Esophagus squamous epithelium (tissue), 5 donors: Measurements from ENCODE around the gene PYGL. TPM values are rescaled to one million over a fixed set of nuclear protein-coding genes. Genes with fewer than 3 reads are reported as not detected.

Source experiments
- DNase-seq: peaks from one replicate; lab custom pipeline; 2025; lab: John Stamatoyannopoulos, UW
- H3K27ac ChIP-seq, 4 donors: fragments of 200-600 bp; sonication (generic); one replicate each; pipeline ENCODE4 v1.5.1; 2016 to 2019; ENCODE audit warnings: mild to moderate bottlenecking in 1 of 4
- H3K27me3 ChIP-seq, 4 donors: fragments of 200-600 bp; sonication (generic); 1 replicate in 3 of 4; 2 replicates in 1 of 4; pipeline versions ENCODE4 v1.5.1 to v1.6.0; 2017 to 2021; ENCODE audit warnings: antibody characterized with exemption in 1 of 4
- H3K36me3 ChIP-seq, 3 donors: fragments of 200-600 bp; sonication (generic); one replicate each; pipeline ENCODE4 v1.5.1; 2016 to 2019
- H3K4me1 ChIP-seq, 3 donors: fragments of 200-600 bp; sonication (generic); one replicate each; pipeline ENCODE4 v1.5.1; 2017 to 2019
- H3K4me3 ChIP-seq, 4 donors: fragments of 200-600 bp; sonication (generic); 1 replicate in 3 of 4; 2 replicates in 1 of 4; pipeline ENCODE4 v1.5.1; 2016 to 2019; ENCODE audit warnings: mild to moderate bottlenecking in 2 of 4, moderate library complexity in 1 of 4
- H3K9me3 ChIP-seq, 3 donors: fragments of 200-600 bp; sonication (generic); one replicate each; pipeline ENCODE4 v1.5.1; 2016 to 2019
- CTCF ChIP-seq, 6 experiments: fragments of 450-650 bp in 4 of 6; fragments of 200-600 bp in 2 of 6; sonication (generic) in 2 of 6; IDR thresholded peaks; one replicate each; pipeline ENCODE4 v1.5.1; 2016 to 2019; ENCODE audit warnings: antibody characterized with exemption in 6 of 6, mild to moderate bottlenecking in 4 of 6, moderate library complexity in 4 of 6
- POLR2A ChIP-seq, 4 donors: fragments of 450-650 bp; IDR thresholded peaks; one replicate each; pipeline ENCODE4 v1.6.1; 2017; ENCODE audit warnings: antibody characterized with exemption in 4 of 4, mild to moderate bottlenecking in 4 of 4, moderate library complexity in 3 of 4
- WGBS, 2 donors: methylation state at CpG; one replicate each; pipeline ENCODE4 v1.1.5; 2018; 5-methylcytosine and 5-hydroxymethylcytosine counted together
- intact Hi-C: fragments of 100-400 bp; cut with DNase I; formaldehyde crosslinking; loops from one replicate; pipeline ENCODE4 v1.15.0; 2022
- total RNA-seq, 4 donors: library from RNA; depleted of rRNA; stranded (reverse); fragments of >200 nt; gene quantifications; one replicate each; pipeline ENCODE4 v1.1.0, GENCODE V29; 2016
- donor health status: DM: yes; HTN: yes; CAD: no.

PYGL gene
- total RNA-seq, 4 donors from 2014 or later: 69.7 to 158 (median 91.0) TPM

- Histone ChIP-seq H3K9me3 (no peaks in the 10 kb centered on the region), H3K36me3 (peaks cover 0 to 55% (median 0%) of the 10 kb centered on the region in 3 donors), H3K4me1 (peaks cover 0 to 38% (median 12%) of the 10 kb centered on the region in 3 donors), H3K27ac (peak overlapping the region in 2 of 4 donors; percentile 7 to 38), H3K27me3 (no peaks in the 10 kb centered on the region), H3K4me3 (no peak overlapping the region)
- DNase-seq: no peak
- intact Hi-C loops: no loop called here
- 56 to 59% methylated on average over 4 of the region's 4 CpGs for WGBS, 2 donors
- TF ChIP-seq CTCF (IDR thresholded peaks at IDR 0.05): no peak
These were observed 6.5 kb downstream of the PYGL start for GRCh38 chr14:50937800-50938199.

GRCh38 chr14:50937325-50937724 lies 7.0 kb downstream of the PYGL start:
- WGBS, 2 donors: 13 to 38% methylated on average over 2 of the region's 2 CpGs
- Histone ChIP-seq H3K4me1 (peaks cover 0 to 37% (median 10%) of the 10 kb centered on the region in 3 donors), H3K27ac (peak overlapping the region in 2 of 4 donors; percentile 19 to 38), H3K9me3 (no peaks in the 10 kb centered on the region), H3K36me3 (peaks cover 0 to 60% (median 0%) of the 10 kb centered on the region in 3 donors), H3K27me3 (no peaks in the 10 kb centered on the region), H3K4me3 (no peak overlapping the region)
- no peak for DNase-seq
- no peak for TF ChIP-seq POLR2A (IDR thresholded peaks at IDR 0.05)
- TF ChIP-seq CTCF (IDR thresholded peaks at IDR 0.05): no peak
- intact Hi-C loops: no loop called here

GRCh38 chr14:50936882-50937281 lies 7.4 kb downstream of the PYGL start:
- Histone ChIP-seq H3K9me3 (no peaks in the 10 kb centered on the region), H3K4me1 (peaks cover 0 to 37% (median 10%) of the 10 kb centered on the region in 3 donors), H3K36me3 (peaks cover 0 to 63% (median 0%) of the 10 kb centered on the region in 3 donors), H3K27ac (peak overlapping the region in 2 of 4 donors; percentile 19 to 38), H3K27me3 (no peaks in the 10 kb centered on the region), H3K4me3 (no peak overlapping the region)
- intact Hi-C loops: no loop called here
- DNase-seq: no peak
- TF ChIP-seq CTCF (IDR thresholded peaks at IDR 0.05) (no peak), POLR2A (IDR thresholded peaks at IDR 0.05) (no peak)
- 52 to 53% methylated on average over 2 of the region's 2 CpGs for WGBS, 2 donors

GRCh38 chr14:50936016-50936340 lies 8.3 kb downstream of the PYGL start:
- WGBS, 2 donors: 55 to 68% methylated on average over 2 of the region's 2 CpGs

More at GRCh38 chr14:50936016-50936340, 8.3 kb downstream of the PYGL start:
- TF ChIP-seq POLR2A (IDR thresholded peaks at IDR 0.05): no peak
- TF ChIP-seq CTCF (IDR thresholded peaks at IDR 0.05): no peak
- Histone ChIP-seq H3K4me1 (peaks cover 0 to 28% (median 10%) of the 10 kb centered on the region in 3 donors), H3K4me3 (no peak overlapping the region), H3K27ac (no peak overlapping the region), H3K9me3 (no peaks in the 10 kb centered on the region), H3K36me3 (peaks cover 0 to 63% (median 0%) of the 10 kb centered on the region in 3 donors), H3K27me3 (no peaks in the 10 kb centered on the region)
- intact Hi-C loops: no loop called here
- no peak for DNase-seq
